Panc1 (cell line): ENCODE data around the gene TGFB1I1.

ENCODE experiments used
- CTCF ChIP-seq: fragments of 450-650 bp; IDR thresholded peaks from 2 replicates; pipeline ENCODE4 v1.5.1; 2017; ENCODE audit warnings: mild to moderate bottlenecking
- POLR2AphosphoS5 ChIP-seq: IDR thresholded peaks from 2 replicates; pipeline ENCODE4 v1.6.1; 2012; ENCODE audit warnings: mild to moderate bottlenecking, low read depth, low read length, moderate library complexity
- REST ChIP-seq, 2 experiments: IDR thresholded peaks; 2 replicates each; pipeline ENCODE4 v1.6.1; 2011 to 2012; ENCODE audit warnings: low read depth in 2 of 2, control low read depth in 1 of 2, low read length in 1 of 2, mild to moderate bottlenecking in 1 of 2, moderate library complexity in 1 of 2; ENCODE audit not compliant: insufficient read depth in 1 of 2
- SIN3A ChIP-seq: IDR thresholded peaks from 2 replicates; pipeline ENCODE4 v1.6.1; 2012; ENCODE audit warnings: low read depth, mild to moderate bottlenecking, low read length, moderate library complexity, borderline replicate concordance; ENCODE audit not compliant: insufficient read depth

GRCh38 chr16:31474173-31474714 lies 2.3 kb downstream of the TGFB1I1 start:
- TF ChIP-seq CTCF (no peak), POLR2AphosphoS5 (no peak), SIN3A (no peak), REST (IDR thresholded peaks at IDR 0.05; ENCODE audit: insufficient read depth in 1 of 2, low read depth in 2 of 2, low read length in 1 of 2) (no peak)
